Immature natural killer cell (primary cell): ENCODE measurements around the gene FCHO2. TPM values are rescaled to one million over a fixed set of nuclear protein-coding genes. Genes with fewer than 3 reads are reported as not detected.
A peak's percentile ranks its signal among the peaks of the same experiment; 100 is the strongest.
"Not testable (repeated sequence)": the region's sequence is repeated elsewhere in the genome, so short reads cannot be mapped to it uniquely, and the experiment has no call there.

Experiments
- DNase-seq, 3 donors: peaks; one replicate each; pipeline ENCODE4 v3.0.0; 2022; ENCODE audit warnings: mixed read lengths in 1 of 3
- H3K27ac Mint-ChIP-seq, 6 donors: one replicate each; pipeline ENCODE4 v1.8.0; 2020; ENCODE audit warnings: mixed read lengths in 6 of 6, mild to moderate bottlenecking in 5 of 6, inconsistent platforms in 4 of 6, moderate library complexity in 3 of 6
- H3K27me3 Mint-ChIP-seq, 3 donors: one replicate each; pipeline ENCODE4 v1.8.0; 2020 to 2021; ENCODE audit warnings: low read depth in 3 of 3, mild to moderate bottlenecking in 3 of 3, mixed read lengths in 3 of 3, moderate library complexity in 3 of 3, inconsistent platforms in 1 of 3
- H3K36me3 Mint-ChIP-seq, 3 donors: one replicate each; pipeline ENCODE4 v1.8.0; 2020; ENCODE audit warnings: mixed read lengths in 3 of 3, inconsistent platforms in 2 of 3, mild to moderate bottlenecking in 2 of 3
- H3K4me1 Mint-ChIP-seq, 2 donors: one replicate each; pipeline ENCODE4 v1.8.0; 2020; ENCODE audit warnings: inconsistent platforms in 2 of 2, mild to moderate bottlenecking in 2 of 2, mixed read lengths in 2 of 2, moderate library complexity in 1 of 2
- H3K4me3 Mint-ChIP-seq, 5 donors: one replicate each; pipeline ENCODE4 v1.8.0; 2020; ENCODE audit warnings: mild to moderate bottlenecking in 5 of 5, mixed read lengths in 5 of 5, inconsistent platforms in 3 of 5, moderate library complexity in 3 of 5
- H3K9me3 Mint-ChIP-seq, 6 donors: one replicate each; pipeline ENCODE4 v1.8.0; 2020; ENCODE audit warnings: mild to moderate bottlenecking in 6 of 6, mixed read lengths in 6 of 6, inconsistent platforms in 4 of 6, moderate library complexity in 3 of 6
- polyA plus RNA-seq, 3 donors: library from polyadenylated mRNA; unstranded; fragments of 300-500 nt; fragmentation: Illumina TruSeq; gene quantifications; one replicate each; pipeline ENCODE4 v1.2.3, GENCODE V29; 2021

Gene FCHO2
- polyA plus RNA-seq, result 1 to 10 TPM; 2.6 to 5.8 (median 3.4) TPM

- peaks cover 0 to 3% (median 0%) of the 10 kb centered on the region in 3 donors for H3K36me3 Mint-ChIP-seq
- H3K9me3 Mint-ChIP-seq, result no peaks in the 10 kb centered on the region
- peak within 1 kb of the TSS; percentile 94 to 97 (median 95) for H3K4me3 Mint-ChIP-seq
- peaks cover 23 to 36% of the 10 kb centered on the region in 2 donors for H3K4me1 Mint-ChIP-seq
- H3K27ac Mint-ChIP-seq, result peak within 1 kb of the TSS; percentile 86 to 96 (median 90)
- peak; percentile 95 to 96 (median 96) for DNase-seq
- H3K27me3 Mint-ChIP-seq, result peaks cover 5 to 22% (median 17%) of the 10 kb centered on the region in 3 donors
Measured at GRCh38 chr5:72955768-72956323, at the start of gene FCHO2. Gene FCHO2, plus strand, starts transcription at chr5:72956041. Its CDS starts 56 bp downstream, at chr5:72956097.

- H3K27me3 Mint-ChIP-seq, result no peaks in the 10 kb centered on the region
- H3K9me3 Mint-ChIP-seq, result no peaks in the 10 kb centered on the region
- H3K36me3 Mint-ChIP-seq, result peaks cover 32 to 58% (median 38%) of the 10 kb centered on the region in 3 donors
- H3K4me1 Mint-ChIP-seq, result no peaks in the 10 kb centered on the region
- no peak overlapping the region for H3K4me3 Mint-ChIP-seq
- no peak for DNase-seq
- peak overlapping the region in 2 of 6 donors; percentile 5 to 40 for H3K27ac Mint-ChIP-seq
Measured at GRCh38 chr5:72906806-72907205, 49.0 kb upstream of the FCHO2 start.

GRCh38 chr5:72908664-72909063 is 47.2 kb upstream of the FCHO2 start:
- no peaks in the 10 kb centered on the region for H3K9me3 Mint-ChIP-seq
- no peak overlapping the region for H3K4me3 Mint-ChIP-seq
- no peak for DNase-seq
- H3K4me1 Mint-ChIP-seq, result no peaks in the 10 kb centered on the region
- H3K27me3 Mint-ChIP-seq, result no peaks in the 10 kb centered on the region
- H3K27ac Mint-ChIP-seq, result no peak overlapping the region
- peaks cover 26 to 44% (median 27%) of the 10 kb centered on the region in 3 donors for H3K36me3 Mint-ChIP-seq

GRCh38 chr5:72917371-72917776 is 38.5 kb upstream of the FCHO2 start:
- no peaks in the 10 kb centered on the region for H3K9me3 Mint-ChIP-seq
- no peak for DNase-seq
- no peaks in the 10 kb centered on the region for H3K4me1 Mint-ChIP-seq
- H3K4me3 Mint-ChIP-seq, result no peak overlapping the region
- H3K27me3 Mint-ChIP-seq, result peaks cover 0 to 2% (median 1%) of the 10 kb centered on the region in 3 donors
- H3K27ac Mint-ChIP-seq, result no peak overlapping the region
- H3K36me3 Mint-ChIP-seq, result no peaks in the 10 kb centered on the region

GRCh38 chr5:72920690-72921502 is 34.9 kb upstream of the FCHO2 start:
- H3K4me1 Mint-ChIP-seq, result no peaks in the 10 kb centered on the region
- no peaks in the 10 kb centered on the region for H3K9me3 Mint-ChIP-seq
- H3K4me3 Mint-ChIP-seq, result no peak overlapping the region
- H3K27me3 Mint-ChIP-seq, result peaks cover 0 to 5% (median 1%) of the 10 kb centered on the region in 3 donors
- DNase-seq, result no peak
- H3K36me3 Mint-ChIP-seq, result no peaks in the 10 kb centered on the region
- H3K27ac Mint-ChIP-seq, result no peak overlapping the region

- Mint-ChIP-seq H3K36me3 (no peaks in the 10 kb centered on the region), H3K9me3 (no peaks in the 10 kb centered on the region), H3K27ac (no peak overlapping the region)
Measured at GRCh38 chr5:72921886-72922285, 34.0 kb upstream of the FCHO2 start.

GRCh38 chr5:72922422-72922821 is 33.4 kb upstream of the FCHO2 start:
- no peaks in the 10 kb centered on the region for H3K4me1 Mint-ChIP-seq
- no peak overlapping the region for H3K27ac Mint-ChIP-seq
- no peaks in the 10 kb centered on the region for H3K9me3 Mint-ChIP-seq
- DNase-seq, result no peak
- H3K36me3 Mint-ChIP-seq, result no peaks in the 10 kb centered on the region
- H3K4me3 Mint-ChIP-seq, result no peak overlapping the region
- H3K27me3 Mint-ChIP-seq, result peaks cover 1 to 2% (median 2%) of the 10 kb centered on the region in 3 donors

More at GRCh38 chr5:72921886-72922285, 34.0 kb upstream of the FCHO2 start:
- DNase-seq, result no peak
- H3K4me3 Mint-ChIP-seq, result no peak overlapping the region
- H3K27me3 Mint-ChIP-seq, result peaks cover 1 to 5% (median 2%) of the 10 kb centered on the region in 3 donors
- no peaks in the 10 kb centered on the region for H3K4me1 Mint-ChIP-seq

GRCh38 chr5:72925336-72926010 is 30.4 kb upstream of the FCHO2 start:
- DNase-seq, result no peak
- Mint-ChIP-seq H3K4me3 (no peak overlapping the region), H3K36me3 (no peaks in the 10 kb centered on the region), H3K4me1 (no peaks in the 10 kb centered on the region), H3K27me3 (peaks cover 2 to 4% (median 3%) of the 10 kb centered on the region in 3 donors), H3K9me3 (peaks cover 0 to 2% (median 0%) of the 10 kb centered on the region in 6 donors), H3K27ac (no peak overlapping the region)

- not testable (repeated sequence) for H3K4me1 Mint-ChIP-seq, H3K36me3 Mint-ChIP-seq, H3K27me3 Mint-ChIP-seq, H3K27ac Mint-ChIP-seq, DNase-seq, H3K9me3 Mint-ChIP-seq, H3K4me3 Mint-ChIP-seq
Measured at GRCh38 chr5:72932686-72933085, 23.2 kb upstream of the FCHO2 start.

- H3K36me3 Mint-ChIP-seq, H3K4me1 Mint-ChIP-seq, H3K4me3 Mint-ChIP-seq, H3K27me3 Mint-ChIP-seq, H3K9me3 Mint-ChIP-seq, H3K27ac Mint-ChIP-seq, DNase-seq: not testable (repeated sequence)
Measured at GRCh38 chr5:72934953-72935725, 20.7 kb upstream of the FCHO2 start.

GRCh38 chr5:72936893-72937292 is 18.9 kb upstream of the FCHO2 start:
- peaks cover 0 to 7% (median 3%) of the 10 kb centered on the region in 3 donors for H3K27me3 Mint-ChIP-seq
- no peak overlapping the region for H3K27ac Mint-ChIP-seq
- no peak for DNase-seq
- no peaks in the 10 kb centered on the region for H3K36me3 Mint-ChIP-seq
- H3K4me3 Mint-ChIP-seq, result no peak overlapping the region
- no peaks in the 10 kb centered on the region for H3K4me1 Mint-ChIP-seq
- H3K9me3 Mint-ChIP-seq, result no peaks in the 10 kb centered on the region

- DNase-seq, result no peak
- H3K4me1 Mint-ChIP-seq, result no peaks in the 10 kb centered on the region
- no peaks in the 10 kb centered on the region for H3K9me3 Mint-ChIP-seq
- H3K27me3 Mint-ChIP-seq, result peaks cover 0 to 7% (median 3%) of the 10 kb centered on the region in 3 donors
- H3K27ac Mint-ChIP-seq, result no peak overlapping the region
- no peaks in the 10 kb centered on the region for H3K36me3 Mint-ChIP-seq
- H3K4me3 Mint-ChIP-seq, result no peak overlapping the region
Measured at GRCh38 chr5:72937517-72938061, 18.3 kb upstream of the FCHO2 start.

- H3K4me1 Mint-ChIP-seq, result no peaks in the 10 kb centered on the region
- no peak for DNase-seq
- H3K36me3 Mint-ChIP-seq, result no peaks in the 10 kb centered on the region
- H3K9me3 Mint-ChIP-seq, result no peaks in the 10 kb centered on the region
- no peak overlapping the region for H3K4me3 Mint-ChIP-seq
- H3K27ac Mint-ChIP-seq, result no peak overlapping the region
- H3K27me3 Mint-ChIP-seq, result peaks cover 0 to 7% (median 3%) of the 10 kb centered on the region in 3 donors
Measured at GRCh38 chr5:72938206-72938605, 17.6 kb upstream of the FCHO2 start.
